Right lobe of liver (tissue), 6 donors: ENCODE measurements around the gene MARF1. TPM values are rescaled to one million over a fixed set of nuclear protein-coding genes. Genes with fewer than 3 reads are reported as not detected.
A peak's percentile ranks its signal among the peaks of the same experiment; 100 is the strongest.
"Not testable (repeated sequence)": the region's sequence is repeated elsewhere in the genome, so short reads cannot be mapped to it uniquely, and the experiment has no call there.

ENCODE experiments used
- ATAC-seq, 4 donors: fragments of 200-7000 bp; cut with Tn5 transposase; one replicate each; pipeline ENCODE4 v1.9.1; 2020; ENCODE audit warnings: mild to moderate bottlenecking in 4 of 4, moderate library complexity in 4 of 4
- DNase-seq, 3 donors: peaks; one replicate each; pipeline ENCODE4 v3.0.0-alpha.2; 2020
- H3K27ac ChIP-seq, 3 donors: fragments of 200-600 bp; one replicate each; pipeline ENCODE4 v1.8.0; 2022
- H3K27me3 ChIP-seq, 2 donors: fragments of 200-600 bp; one replicate each; pipeline ENCODE4 v1.8.0; 2022
- H3K36me3 ChIP-seq, 4 donors: fragments of 200-600 bp; sonication (generic) in 1 of 4; one replicate each; pipeline versions ENCODE4 v1.5.1 to v1.8.0; 2017 to 2022; ENCODE audit warnings: control low read depth in 1 of 4
- H3K4me1 ChIP-seq, 4 donors: fragments of 200-600 bp; sonication (generic) in 1 of 4; one replicate each; pipeline versions ENCODE4 v1.5.1 to v1.8.0; 2017 to 2022; ENCODE audit warnings: control low read depth in 1 of 4
- H3K4me3 ChIP-seq, 3 donors: fragments of 200-600 bp; one replicate each; pipeline ENCODE4 v1.8.0; 2022
- H3K9me3 ChIP-seq, 4 donors: fragments of 200-600 bp; sonication (generic) in 1 of 4; one replicate each; pipeline versions ENCODE4 v1.5.1 to v1.8.0; 2017 to 2022; ENCODE audit warnings: control low read depth in 1 of 4
- POLR2A ChIP-seq: fragments of 450-650 bp; IDR thresholded peaks from one replicate; pipeline ENCODE4 v1.6.1; 2017; ENCODE audit warnings: antibody characterized with exemption, mild to moderate bottlenecking
- WGBS: methylation state at CpG from one replicate; pipeline ENCODE4 v1.1.6; 2018; ENCODE audit warnings: low coverage, low lambda C conversion rate; ENCODE audit not compliant: insufficient coverage; ENCODE audit errors: missing lambda C conversion rate; 5-methylcytosine and 5-hydroxymethylcytosine counted together
- intact Hi-C, 2 donors: fragments of 100-400 bp; cut with DNase I; formaldehyde crosslinking; loops; one replicate each; pipeline versions ENCODE4 v1.11.2 to v1.14.1; 2022
- total RNA-seq, 6 experiments: library from RNA; depleted of rRNA in 2 of 6; stranded (reverse); fragments of >200 nt in 2 of 6; fragmentation: NEBNext Ultra II Directional in 3 of 6; extraction: Animal tissue kit (Norgen Biotek cat#: 25700) in 3 of 6; gene quantifications; one replicate each; pipeline versions ENCODE4 v1.1.0 to v1.2.4, GENCODE V29; 2016 to 2023
- TF ChIP-seq, protein P1 (sequence below), 4 donors: fragments of 200-600 bp in 3 of 4; fragments of 450-650 bp in 1 of 4; IDR thresholded peaks; one replicate each; pipeline versions ENCODE4 v1.5.1 to v1.8.0; 2016 to 2022; ENCODE audit warnings: antibody characterized with exemption in 4 of 4, mild to moderate bottlenecking in 2 of 4
- donor health status: DM: no; HTN: yes; CAD: no.
- donor health status: DM: no; HTN: no; CAD: no.
- donor health status: DM: no; HTN: no; CAD: no.
- donor health status: DM: no; HTN: yes; CAD: no.
- donor health status: DM: no; HTN: yes; CAD: no.

MARF1 gene
- total RNA-seq, 6 experiments from 2014 or later = 17.2 to 44.2 (median 31.2) TPM

DNA sequence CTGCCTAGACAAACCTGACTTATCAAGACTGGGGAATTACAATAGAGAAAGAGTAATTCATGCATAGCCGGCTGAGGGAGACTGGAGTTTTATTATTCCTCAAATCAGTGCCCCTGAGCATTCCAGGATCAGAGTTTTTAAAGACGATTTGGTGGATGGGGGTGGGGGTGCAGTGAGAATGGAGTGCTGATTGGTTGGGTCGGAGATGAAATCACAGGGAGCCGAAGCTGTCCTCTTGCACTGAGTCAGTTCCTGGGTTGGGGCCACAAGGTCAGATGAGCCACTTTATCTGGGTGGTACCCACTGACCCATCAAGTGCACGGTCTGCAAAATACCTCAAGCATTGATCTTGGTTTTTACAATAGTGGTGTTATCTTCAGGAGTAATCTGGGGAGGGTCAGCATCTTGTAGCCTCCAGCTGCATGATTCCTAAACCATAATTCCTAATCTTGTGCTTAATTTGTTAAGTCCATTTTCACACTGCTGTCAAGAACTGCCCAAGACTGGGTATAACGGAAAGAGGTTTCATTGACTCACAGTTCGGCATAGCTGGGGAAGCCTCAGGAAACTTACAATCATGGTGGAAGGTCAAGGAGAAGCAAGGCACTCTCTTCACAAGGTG is 69.6 kb downstream of the MARF1 start:
- TF ChIP-seq, protein P1, sequence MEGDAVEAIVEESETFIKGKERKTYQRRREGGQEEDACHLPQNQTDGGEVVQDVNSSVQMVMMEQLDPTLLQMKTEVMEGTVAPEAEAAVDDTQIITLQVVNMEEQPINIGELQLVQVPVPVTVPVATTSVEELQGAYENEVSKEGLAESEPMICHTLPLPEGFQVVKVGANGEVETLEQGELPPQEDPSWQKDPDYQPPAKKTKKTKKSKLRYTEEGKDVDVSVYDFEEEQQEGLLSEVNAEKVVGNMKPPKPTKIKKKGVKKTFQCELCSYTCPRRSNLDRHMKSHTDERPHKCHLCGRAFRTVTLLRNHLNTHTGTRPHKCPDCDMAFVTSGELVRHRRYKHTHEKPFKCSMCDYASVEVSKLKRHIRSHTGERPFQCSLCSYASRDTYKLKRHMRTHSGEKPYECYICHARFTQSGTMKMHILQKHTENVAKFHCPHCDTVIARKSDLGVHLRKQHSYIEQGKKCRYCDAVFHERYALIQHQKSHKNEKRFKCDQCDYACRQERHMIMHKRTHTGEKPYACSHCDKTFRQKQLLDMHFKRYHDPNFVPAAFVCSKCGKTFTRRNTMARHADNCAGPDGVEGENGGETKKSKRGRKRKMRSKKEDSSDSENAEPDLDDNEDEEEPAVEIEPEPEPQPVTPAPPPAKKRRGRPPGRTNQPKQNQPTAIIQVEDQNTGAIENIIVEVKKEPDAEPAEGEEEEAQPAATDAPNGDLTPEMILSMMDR (IDR thresholded peaks at IDR 0.05) = no peak
- no peak for TF ChIP-seq POLR2A
- 89% methylated on average over 4 of the region's 7 CpGs for WGBS
- ATAC-seq (no peak), DNase-seq (no peak)
- Histone ChIP-seq H3K27ac (peak overlapping the region in 2 of 3 donors; percentile 42 to 78), H3K4me1 (peaks cover 0 to 52% (median 16%) of the 10 kb centered on the region in 4 donors), H3K9me3 (no peaks in the 10 kb centered on the region), H3K4me3 (no peak overlapping the region), H3K36me3 (no peaks in the 10 kb centered on the region), H3K27me3 (no peaks in the 10 kb centered on the region)
- intact Hi-C loops = no loop called here

DNA sequence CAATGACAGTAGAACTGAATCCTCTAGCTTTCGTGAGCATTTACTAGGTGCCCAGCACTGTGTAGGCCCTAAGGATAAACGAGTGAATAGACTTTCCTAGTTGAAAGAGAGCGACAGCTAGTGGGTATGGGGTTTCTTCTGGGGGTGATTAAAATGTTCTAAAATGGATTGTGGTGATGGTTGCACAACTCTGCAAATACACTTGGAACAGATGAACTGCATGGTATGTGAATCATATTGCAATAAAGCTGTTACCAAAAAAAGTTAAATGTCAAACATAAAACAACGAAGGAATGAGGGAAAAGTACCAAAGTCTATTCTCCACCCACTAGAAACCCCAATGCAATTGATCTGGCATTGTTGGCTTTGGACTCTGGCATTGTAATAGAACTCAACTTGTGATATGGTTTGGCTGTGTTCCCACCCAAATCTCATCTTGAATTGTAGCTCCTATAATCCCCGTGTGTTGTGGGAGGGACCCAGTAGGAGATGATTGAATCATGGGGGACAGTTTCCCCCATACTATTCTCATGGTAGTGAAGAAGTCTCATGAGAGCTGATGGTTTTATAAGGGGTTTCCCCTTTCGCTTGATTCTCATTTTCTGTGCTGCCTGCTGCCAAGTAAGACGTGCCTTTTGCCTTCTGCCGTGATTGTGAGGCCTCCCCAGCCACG is 70.5 kb downstream of the MARF1 start:
- Histone ChIP-seq H3K27ac (peak overlapping the region in 2 of 3 donors; percentile 42 to 78), H3K4me3 (no peak overlapping the region), H3K27me3 (no peaks in the 10 kb centered on the region), H3K9me3 (no peaks in the 10 kb centered on the region), H3K36me3 (no peaks in the 10 kb centered on the region), H3K4me1 (peaks cover 0 to 44% (median 13%) of the 10 kb centered on the region in 4 donors)
- DNase-seq = no peak
- no peak for TF ChIP-seq POLR2A
- TF ChIP-seq, protein P1 (IDR thresholded peaks at IDR 0.05) = no peak
- intact Hi-C loops = no loop called here
- WGBS = 20% methylated on average over 9 of the region's 9 CpGs
- ATAC-seq = peak in 3 of 4 donors; percentile 11 to 31 (median 15)

- intact Hi-C loops = no loop called here
- peak overlapping the region in 1 of 3 donors; percentile 78 for H3K27ac ChIP-seq
- no peaks in the 10 kb centered on the region for H3K9me3 ChIP-seq
- H3K4me3 ChIP-seq = no peak overlapping the region
- H3K4me1 ChIP-seq = peaks cover 0 to 35% (median 9%) of the 10 kb centered on the region in 4 donors
- H3K27me3 ChIP-seq = no peaks in the 10 kb centered on the region
- TF ChIP-seq POLR2A = no peak
- TF ChIP-seq, protein P1 (IDR thresholded peaks at IDR 0.05) = no peak
- no peak for ATAC-seq
- no peak for DNase-seq
- 79% methylated on average over 6 of the region's 6 CpGs for WGBS
- no peaks in the 10 kb centered on the region for H3K36me3 ChIP-seq
Observed at GRCh38 chr16:15571557-15571956, 71.4 kb downstream of the MARF1 start.

- H3K27ac ChIP-seq, DNase-seq, H3K4me3 ChIP-seq, H3K9me3 ChIP-seq, intact Hi-C loops, H3K27me3 ChIP-seq, ATAC-seq, H3K36me3 ChIP-seq: not testable (repeated sequence)
- WGBS = 81% methylated on average over 3 of the region's 4 CpGs
- H3K4me1 ChIP-seq = peaks cover 0 to 27% (median 9%) of the 10 kb centered on the region in 4 donors
Observed at GRCh38 chr16:15570666-15571065, 72.3 kb downstream of the MARF1 start.

DNA sequence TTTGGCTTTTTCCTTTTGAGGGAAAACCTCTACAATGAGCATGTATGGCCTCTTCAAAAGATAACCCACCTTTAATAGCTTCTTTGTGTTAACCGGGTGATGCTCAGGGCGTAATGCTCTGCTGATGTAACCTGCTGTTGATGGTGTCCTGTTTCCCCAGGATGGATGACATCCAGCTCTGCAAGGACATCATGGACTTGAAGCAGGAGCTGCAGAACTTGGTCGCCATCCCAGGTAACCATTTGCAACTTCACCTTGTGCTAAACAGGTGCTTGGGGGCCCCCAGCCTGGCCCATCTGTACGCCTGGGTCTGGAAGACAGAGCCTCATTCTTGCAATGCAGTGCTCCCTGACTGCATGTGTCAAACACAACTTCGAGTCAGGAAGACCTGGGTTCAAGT is 75.1 kb downstream of the MARF1 start:
- no peaks in the 10 kb centered on the region for H3K36me3 ChIP-seq
- no peaks in the 10 kb centered on the region for H3K27me3 ChIP-seq
- ATAC-seq = no peak
- TF ChIP-seq POLR2A = no peak
- TF ChIP-seq, protein P1 (IDR thresholded peaks at IDR 0.05) = no peak
- intact Hi-C loops = no loop called here
- 60% methylated on average over 1 of the region's 5 CpGs for WGBS
- no peak overlapping the region for H3K4me3 ChIP-seq
- no peak overlapping the region for H3K27ac ChIP-seq
- DNase-seq = no peak
- peaks cover 0 to 14% (median 3%) of the 10 kb centered on the region in 4 donors for H3K4me1 ChIP-seq
- no peaks in the 10 kb centered on the region for H3K9me3 ChIP-seq
